Colon (tissue), 2 donors: ENCODE measurements around the gene TMEM151A.
"Not testable (repeated sequence)": the region's sequence is repeated elsewhere in the genome, so short reads cannot be mapped to it uniquely, and the experiment has no call there.

Source experiments
- FAIRE-seq: peaks from 2 replicates; lab custom pipeline; 2012; peaks lifted over from hg19 to GRCh38; lab: Jason Lieb, UNC
- donor health status: control.
- donor health status: control.

The TMEM151A gene

GRCh38 chr11:66291706-66292542 lies at the start of gene TMEM151A:
Gene TMEM151A (plus strand): TSS chr11:66291894. CDS start chr11:66292014, 120 bp downstream.
- FAIRE-seq: no peak

DNA sequence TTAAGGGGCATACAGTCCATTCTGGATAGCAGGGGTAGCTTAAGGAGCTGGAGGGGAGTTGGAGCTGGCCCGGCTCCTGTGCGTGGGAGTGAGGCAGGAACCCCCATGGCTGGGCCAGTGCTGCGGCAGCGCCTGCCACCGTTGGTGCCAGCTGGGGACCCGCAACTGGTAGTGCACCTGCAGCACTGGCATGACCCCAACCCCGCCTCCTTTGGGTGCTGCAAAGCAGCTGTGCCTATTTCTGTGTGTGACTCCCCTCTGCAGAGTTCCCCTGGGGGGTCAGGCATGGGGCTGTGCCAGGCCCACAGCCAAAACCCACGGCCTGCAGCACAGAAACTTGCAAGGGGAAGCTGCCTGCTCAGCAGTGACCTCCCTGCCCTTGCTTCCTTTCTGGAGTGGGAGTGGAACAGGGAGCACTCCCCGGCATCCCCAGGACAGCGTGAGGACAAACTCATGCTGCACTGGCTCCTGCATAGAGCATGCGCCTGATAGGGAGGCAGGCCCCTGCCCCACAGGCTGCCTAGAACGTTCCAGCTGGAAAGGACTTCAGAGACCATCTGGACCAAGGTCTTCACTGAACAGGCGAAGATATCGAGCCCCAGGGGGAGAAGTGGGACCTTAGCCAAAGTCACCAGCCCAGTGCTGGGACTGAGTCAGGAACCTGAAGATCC lies 49.5 kb upstream of the TMEM151A start:
- no peak for FAIRE-seq

DNA sequence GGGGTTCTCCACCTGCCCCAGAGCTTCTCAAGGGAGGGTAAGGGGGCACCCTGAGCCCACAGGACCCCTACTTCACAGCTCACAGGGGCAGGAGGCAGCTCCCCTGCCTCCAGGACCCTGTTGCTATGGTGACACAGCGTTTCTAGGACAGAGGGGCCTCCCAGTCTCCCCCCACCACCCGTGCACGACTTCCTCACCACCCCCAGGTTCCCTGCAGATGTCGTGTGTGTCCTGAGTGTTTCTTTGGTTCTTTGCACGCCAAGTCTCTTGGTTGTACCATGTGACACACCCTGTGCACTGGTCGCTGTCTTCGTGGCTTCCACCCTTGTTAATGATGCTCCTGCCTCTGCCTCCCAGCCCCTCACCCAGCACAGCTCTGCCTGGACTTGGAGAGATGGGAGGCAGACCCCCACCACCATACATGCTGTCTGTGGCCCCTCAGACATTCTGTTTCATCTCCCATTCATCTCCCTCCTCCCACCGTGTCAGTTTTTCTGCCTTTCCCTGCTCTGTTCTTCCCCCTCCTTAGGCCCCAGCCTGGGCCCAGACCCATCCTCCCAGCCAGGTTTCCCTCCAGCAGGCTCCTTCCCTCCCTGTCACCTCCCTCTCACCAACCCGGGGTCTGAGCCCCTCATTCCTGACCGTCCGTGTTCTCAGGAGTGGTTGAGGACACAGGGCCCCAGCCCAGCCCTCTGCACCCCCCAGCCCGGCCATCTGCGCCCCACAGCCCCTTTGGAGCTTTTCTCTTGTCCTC lies 47.7 kb upstream of the TMEM151A start:
- no peak for FAIRE-seq

- FAIRE-seq: no peak
These were observed 44.4 kb upstream of the TMEM151A start for GRCh38 chr11:66247295-66247694.

DNA sequence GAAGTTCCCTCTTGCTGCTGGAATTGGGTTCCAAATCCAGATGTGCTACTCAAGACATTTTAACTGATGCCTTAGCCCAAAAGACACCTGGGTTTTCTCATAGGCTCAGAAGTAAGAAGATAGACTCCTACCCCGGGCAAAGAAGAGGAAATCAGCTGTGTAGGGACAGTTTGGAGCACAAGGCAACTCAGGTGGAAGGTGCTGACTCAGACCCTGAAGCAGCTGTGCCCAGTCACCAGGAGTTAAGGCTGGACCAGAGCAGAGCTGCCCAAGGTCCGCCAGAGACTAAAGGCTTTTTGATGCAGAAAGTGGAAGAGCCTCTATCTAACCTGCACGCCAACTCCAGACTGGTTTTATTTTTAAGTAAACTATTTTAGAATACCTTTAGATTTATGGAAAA lies 43.9 kb upstream of the TMEM151A start:
- FAIRE-seq: no peak

DNA sequence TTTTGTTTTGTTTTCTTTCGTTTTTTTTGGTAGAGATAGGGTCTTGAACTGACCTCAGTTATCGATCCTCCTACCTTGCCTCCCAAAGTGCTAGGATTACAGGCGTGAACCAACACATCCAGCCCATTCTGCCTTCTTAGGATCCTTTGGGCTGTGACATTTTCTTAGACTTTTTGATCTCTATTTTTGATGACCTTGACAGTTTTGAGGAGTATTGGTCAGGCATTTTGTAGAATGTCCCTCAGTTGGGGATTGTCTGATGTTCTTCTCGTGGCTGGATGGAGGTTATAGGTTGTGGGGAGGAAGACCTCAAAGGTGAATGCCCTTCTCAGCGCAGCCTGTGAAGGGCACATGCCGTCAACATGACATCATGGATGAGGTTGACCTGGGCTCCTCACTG lies 42.8 kb upstream of the TMEM151A start:
- no peak for FAIRE-seq

- FAIRE-seq: no peak
These were observed 39.9 kb upstream of the TMEM151A start for GRCh38 chr11:66251809-66252208.

GRCh38 chr11:66253081-66253480 lies 38.6 kb upstream of the TMEM151A start:
- not testable (repeated sequence) for FAIRE-seq

DNA sequence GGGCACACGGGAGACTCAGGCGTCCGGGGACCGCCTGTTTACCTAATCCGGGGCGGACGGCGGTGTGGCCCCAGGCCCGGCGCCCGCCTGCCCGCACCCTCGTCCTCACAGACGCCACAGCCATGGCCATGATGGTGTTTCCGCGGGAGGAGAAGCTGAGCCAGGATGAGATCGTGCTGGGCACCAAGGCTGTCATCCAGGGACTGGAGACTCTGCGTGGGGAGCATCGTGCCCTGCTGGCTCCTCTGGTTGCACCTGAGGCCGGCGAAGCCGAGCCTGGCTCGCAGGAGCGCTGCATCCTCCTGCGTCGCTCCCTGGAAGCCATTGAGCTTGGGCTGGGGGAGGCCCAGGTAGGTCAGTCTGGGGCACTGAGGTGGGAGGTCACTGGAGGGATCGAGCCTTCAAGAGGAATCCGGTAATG lies 33.2 kb upstream of the TMEM151A start:
- FAIRE-seq: no peak

- no peak for FAIRE-seq
These were observed 32.5 kb upstream of the TMEM151A start for GRCh38 chr11:66259225-66259624.

DNA sequence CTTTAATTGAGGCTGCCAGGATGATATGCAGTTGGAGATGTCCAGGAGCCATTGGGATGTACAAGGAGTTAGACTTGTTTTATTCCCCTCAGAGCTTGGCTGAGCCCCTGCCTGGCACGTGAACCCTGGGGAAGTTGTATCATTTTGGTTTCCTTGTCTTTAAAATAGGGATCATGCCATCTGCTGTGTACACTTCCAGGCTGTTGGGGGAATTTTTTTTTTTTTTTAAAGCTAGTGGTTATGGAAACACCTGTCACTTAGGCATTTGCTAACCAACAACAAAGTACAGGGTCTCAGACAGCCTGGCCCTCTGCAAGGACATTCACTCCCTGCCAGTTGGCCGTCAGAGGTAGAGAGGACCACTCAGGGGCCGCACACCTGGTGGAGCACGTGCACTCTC lies 31.7 kb upstream of the TMEM151A start:
- no peak for FAIRE-seq

- no peak for FAIRE-seq
These were observed 30.1 kb upstream of the TMEM151A start for GRCh38 chr11:66261578-66261977.

DNA sequence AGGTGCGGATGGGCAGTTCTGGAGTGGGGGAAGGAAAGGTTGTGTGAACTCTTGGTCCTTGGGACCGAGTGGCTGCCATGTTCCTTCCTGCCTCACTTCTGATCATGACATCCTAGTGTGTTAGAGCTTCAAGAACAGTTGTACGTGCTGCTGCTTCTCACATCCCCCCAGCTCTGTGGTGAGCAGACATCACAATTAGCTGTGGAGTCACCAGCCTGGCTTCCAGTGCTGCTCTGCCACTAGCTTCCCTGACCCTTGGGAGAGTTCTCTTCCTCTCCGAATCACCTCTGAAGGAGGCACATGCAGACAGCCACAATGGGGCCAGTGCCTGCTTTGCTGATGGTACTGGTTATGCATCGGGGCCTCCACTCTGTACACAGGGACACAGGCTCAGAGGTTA lies 29.5 kb upstream of the TMEM151A start:
- FAIRE-seq: no peak

- no peak for FAIRE-seq
These were observed 29.0 kb upstream of the TMEM151A start for GRCh38 chr11:66262696-66263095.

DNA sequence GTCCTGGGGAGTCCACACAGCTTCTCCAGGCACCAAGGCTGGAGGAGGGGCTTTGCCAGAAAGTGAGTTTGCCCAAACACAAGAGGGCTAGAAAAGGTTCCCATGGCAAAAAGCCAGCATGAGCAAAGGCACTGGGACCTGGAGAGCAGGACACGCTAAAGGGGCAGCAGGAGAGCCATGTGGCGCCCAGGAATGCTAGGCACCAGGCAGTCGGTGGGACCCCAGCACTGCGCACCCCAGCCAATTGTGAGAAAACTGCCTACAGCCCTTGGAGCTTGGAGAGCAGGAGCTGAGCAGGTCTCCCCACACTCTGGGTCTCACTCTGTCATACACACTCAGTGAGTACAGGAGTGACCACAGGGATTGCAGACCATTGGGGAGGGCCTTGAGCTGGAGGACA lies 28.5 kb upstream of the TMEM151A start:
- FAIRE-seq: no peak

- no peak for FAIRE-seq
These were observed 27.9 kb upstream of the TMEM151A start for GRCh38 chr11:66263785-66264184.

GRCh38 chr11:66264383-66264782 lies 27.3 kb upstream of the TMEM151A start:
- FAIRE-seq: no peak

- no peak for FAIRE-seq
These were observed 26.8 kb upstream of the TMEM151A start for GRCh38 chr11:66264914-66265313.

GRCh38 chr11:66265531-66266377 lies 25.9 kb upstream of the TMEM151A start:
- FAIRE-seq: no peak

GRCh38 chr11:66266378-66267038 lies 25.2 kb upstream of the TMEM151A start:
- no peak for FAIRE-seq

DNA sequence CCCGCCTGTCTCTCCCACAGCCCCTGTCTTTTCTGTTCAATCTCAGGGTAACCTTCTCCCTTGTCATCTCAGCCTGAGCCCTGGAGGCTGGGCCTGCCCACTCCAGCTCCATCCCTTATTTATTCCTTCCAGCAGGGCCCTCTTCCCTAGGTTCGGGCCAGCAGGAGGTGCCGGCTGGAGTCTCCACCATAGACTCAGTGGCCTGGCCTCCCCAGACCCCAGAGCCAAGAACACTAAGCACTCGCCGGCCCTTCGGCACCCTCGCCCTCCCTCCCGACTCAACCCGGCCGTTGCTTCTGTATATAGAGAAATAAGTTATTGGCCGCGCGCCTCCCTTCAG lies 24.7 kb upstream of the TMEM151A start:
- no peak for FAIRE-seq
